Brain microvascular endothelial cell (primary cell): ENCODE data around the gene IL19.

Experiments
- DNase-seq: peaks from one replicate; pipeline ENCODE4 v3.0.0-alpha.2; 2020
- H3K27ac ChIP-seq: fragments of 250-450 bp; sonication (Bioruptor Pico); 2 replicates; pipeline ENCODE4 v1.5.1; 2020; ENCODE audit warnings: mild to moderate bottlenecking, moderate library complexity
- H3K27me3 ChIP-seq: fragments of 250-450 bp; sonication (Bioruptor Pico); replicated peaks from 2 replicates; pipeline ENCODE4 v1.5.1; 2020; ENCODE audit warnings: mild to moderate bottlenecking
- H3K36me3 ChIP-seq: fragments of 250-450 bp; sonication (Bioruptor Pico); replicated peaks from 2 replicates; pipeline ENCODE4 v1.5.1; 2020; ENCODE audit warnings: mild to moderate bottlenecking
- H3K4me3 ChIP-seq: 2 replicates; pipeline ENCODE4 v1.5.1; 2011; ENCODE audit warnings: low read depth, mild to moderate bottlenecking, control low read depth, low read length, moderate library complexity
- CTCF ChIP-seq: IDR thresholded peaks from 2 replicates; pipeline ENCODE4 v1.5.1; 2011; ENCODE audit warnings: low read depth, mild to moderate bottlenecking, moderate library complexity, low read length, control low read depth, inconsistent platforms; ENCODE audit errors: missing control alignments
- in situ Hi-C: cut with HindIII; loops from 2 replicates; pipeline ENCODE4 v1.10.0; 2017; ENCODE audit warnings: low sequenced_read_pairs, low pct_ligation_motif_present

Gene IL19

DNA sequence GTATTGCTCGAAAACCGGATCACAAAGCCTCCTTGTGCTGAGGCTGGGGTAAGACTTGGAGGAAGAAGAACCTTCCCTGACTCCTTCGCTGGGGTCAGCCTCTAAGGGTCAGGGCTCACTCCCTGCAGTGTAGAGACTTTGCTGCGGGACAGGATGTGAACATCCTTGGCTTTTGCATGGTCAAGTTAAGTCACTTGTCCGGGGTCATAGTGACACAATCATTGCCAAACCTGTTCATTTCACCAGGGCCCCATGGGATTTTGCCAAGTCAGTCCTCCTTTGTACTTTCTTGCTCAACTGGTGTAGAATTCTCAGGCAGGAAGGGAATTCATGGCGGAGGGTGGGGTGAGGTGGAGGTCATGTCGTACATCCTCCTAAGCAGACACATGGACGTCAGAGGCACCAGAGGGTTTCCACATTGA lies 26.4 kb downstream of the IL19 start:
- Histone ChIP-seq H3K27ac (no peak overlapping the region), H3K27me3 (peaks cover 4% of the 10 kb centered on the region), H3K36me3 (no peaks in the 10 kb centered on the region), H3K4me3 (no peak overlapping the region)
- in situ Hi-C loops = no loop called here
- DNase-seq = no peak
- TF ChIP-seq CTCF = no peak

- in situ Hi-C loops = no loop called here
- H3K27me3 ChIP-seq = peaks cover 4% of the 10 kb centered on the region
- DNase-seq = no peak
- H3K36me3 ChIP-seq = no peaks in the 10 kb centered on the region
- TF ChIP-seq CTCF = peak; percentile 78
- H3K27ac ChIP-seq = no peak overlapping the region
- H3K4me3 ChIP-seq = no peak overlapping the region
Observed at GRCh38 chr1:206797534-206798383, 27.2 kb downstream of the IL19 start.

DNA sequence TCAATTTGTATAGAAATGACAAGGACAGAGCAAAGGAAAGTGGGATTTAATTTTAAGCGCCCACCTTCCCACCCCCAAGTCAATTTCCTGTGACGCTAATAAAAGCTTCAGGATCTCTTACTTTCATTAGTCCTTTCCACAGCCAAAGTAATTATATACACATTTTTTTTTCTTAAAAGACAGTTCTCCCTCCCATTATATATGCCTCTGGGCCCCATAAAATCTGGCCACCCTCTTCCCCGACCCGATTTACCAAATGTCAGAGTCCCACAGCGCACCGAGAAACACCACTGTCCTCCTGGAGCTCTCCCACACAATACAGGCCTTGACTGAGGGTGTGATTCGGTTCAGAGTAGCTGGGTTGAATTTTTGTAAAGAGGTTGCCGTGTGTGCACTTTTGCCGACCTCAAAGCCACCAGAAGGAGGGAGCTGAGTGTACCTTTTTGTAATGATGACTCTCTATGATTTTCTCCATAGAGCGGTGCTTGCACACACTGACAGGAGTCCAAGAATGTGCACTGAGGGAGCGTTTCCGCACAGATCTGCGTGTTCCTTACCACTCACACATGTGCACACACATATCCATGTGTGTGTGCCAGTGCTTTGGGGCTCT lies 27.9 kb downstream of the IL19 start:
- DNase-seq = no peak
- Histone ChIP-seq H3K27ac (no peak overlapping the region), H3K27me3 (peaks cover 4% of the 10 kb centered on the region), H3K4me3 (no peak overlapping the region), H3K36me3 (no peaks in the 10 kb centered on the region)
- no peak for TF ChIP-seq CTCF
- in situ Hi-C loops = no loop called here

GRCh38 chr1:206799311-206799710 lies 28.7 kb downstream of the IL19 start:
- in situ Hi-C loops = no loop called here
- Histone ChIP-seq H3K27me3 (peaks cover 8% of the 10 kb centered on the region), H3K27ac (no peak overlapping the region), H3K4me3 (no peak overlapping the region), H3K36me3 (no peaks in the 10 kb centered on the region)
- no peak for DNase-seq
- no peak for TF ChIP-seq CTCF

GRCh38 chr1:206800411-206800810 lies 29.8 kb downstream of the IL19 start:
- H3K27ac ChIP-seq = no peak overlapping the region
- in situ Hi-C loops = no loop called here
- TF ChIP-seq CTCF = no peak
- H3K27me3 ChIP-seq = peaks cover 16% of the 10 kb centered on the region
- no peak overlapping the region for H3K4me3 ChIP-seq
- no peaks in the 10 kb centered on the region for H3K36me3 ChIP-seq
- DNase-seq = no peak
